Activated CD4-positive, alpha-beta T cell treated with anti-CD3 and anti-CD28 coated beads, Interleukin-2, amount 10 ng/mL, durations not matched to agents 7 days and 5 days (primary cell): ENCODE results near the gene EMC9. TPM values are rescaled to one million over a fixed set of nuclear protein-coding genes. Genes with fewer than 3 reads are reported as not detected.

Experiments
- microRNA-seq: library from miRNA; unstranded; fragments of <30 nt; microRNA quantifications from one replicate; pipeline ENCODE4 v1.2.0, GENCODE V29; 2021; ENCODE audit warnings: borderline microRNAs expressed, borderline replicate concordance
- total RNA-seq, 2 experiments: library from RNA; stranded (reverse); gene quantifications; one replicate each; pipeline ENCODE4 v1.2.3, GENCODE V29; 2021

Gene EMC9
- total RNA-seq, 2 experiments from 2014 or later, result 37.1 to 41.0 TPM

Small RNA genes within 50 kb of the gene (microRNA-seq; reads per million reads assigned to microRNA genes)
- 0.63 reads per million for gene MIR7703

Other genes starting within 250 kb of the EMC9 start
- 10 to 100 TPM; 28.8 to 31.3 TPM for gene DHRS4, start 187.8 kb downstream of the EMC9 start, total RNA-seq
- 10 to 100 TPM; 22.5 to 24.8 TPM for gene DHRS4L2, start 152.7 kb downstream of the EMC9 start, total RNA-seq
- gene CARMIL3, start 89.6 kb downstream of the EMC9 start, total RNA-seq, result 1 to 10 TPM in 1 of 2 experiments, under 1 TPM in 1; 0.83 to 1.1 TPM
- not detected for gene CPNE6, start 70.0 kb downstream of the EMC9 start, total RNA-seq
- 10 to 100 TPM; 57.4 to 60.3 TPM for gene PCK2, start 47.3 kb downstream of the EMC9 start, total RNA-seq
- 100 to 1,000 TPM; 106 to 116 TPM for gene DCAF11, start 26.8 kb downstream of the EMC9 start, total RNA-seq
- 1 to 10 TPM; 3.1 to 3.3 TPM for gene NRL, start 26.6 kb downstream of the EMC9 start, total RNA-seq
- gene FITM1, start 10.9 kb downstream of the EMC9 start, total RNA-seq, result 1 to 10 TPM; 1.9 to 2.0 TPM
- 100 to 1,000 TPM; 498 to 547 TPM for gene PSME1, start 5.4 kb downstream of the EMC9 start, total RNA-seq
- gene PSME2, start 5.0 kb upstream of the EMC9 start, total RNA-seq, result 100 to 1,000 TPM; 644 to 698 TPM
- gene RNF31, start 5.9 kb upstream of the EMC9 start, total RNA-seq, result 100 to 1,000 TPM; 147 to 160 TPM
- gene IRF9, start 19.7 kb upstream of the EMC9 start, total RNA-seq, result 100 to 1,000 TPM; 285 to 286 TPM
- gene REC8, start 30.5 kb upstream of the EMC9 start, total RNA-seq, result 10 to 100 TPM; 52.8 to 61.0 TPM
- gene IPO4, start 47.2 kb upstream of the EMC9 start, total RNA-seq, result 10 to 100 TPM; 45.3 to 48.7 TPM
- gene TM9SF1, start 53.9 kb upstream of the EMC9 start, total RNA-seq, result 10 to 100 TPM; 28.6 to 33.2 TPM
- gene TSSK4, start 64.1 kb upstream of the EMC9 start, total RNA-seq, result under 1 TPM; 0.52 to 0.60 TPM
- gene CHMP4A, start 71.9 kb upstream of the EMC9 start, total RNA-seq, result 10 to 100 TPM; 79.8 to 93.2 TPM
- gene MDP1, start 74.5 kb upstream of the EMC9 start, total RNA-seq, result 10 to 100 TPM; 10.1 to 10.7 TPM
- 100 to 1,000 TPM; 178 to 229 TPM for gene NEDD8, start 90.8 kb upstream of the EMC9 start, total RNA-seq
- 10 to 100 TPM; 72.0 to 74.5 TPM for gene GMPR2, start 91.3 kb upstream of the EMC9 start, total RNA-seq
- gene TINF2, start 101.0 kb upstream of the EMC9 start, total RNA-seq, result 100 to 1,000 TPM; 130 to 141 TPM
- 1 to 10 TPM; 6.5 TPM for gene TGM1, start 121.6 kb upstream of the EMC9 start, total RNA-seq
- 10 to 100 TPM; 54.8 to 55.0 TPM for gene RABGGTA, start 130.0 kb upstream of the EMC9 start, total RNA-seq
- gene DHRS1, start 158.2 kb upstream of the EMC9 start, total RNA-seq, result 10 to 100 TPM; 31.7 to 35.0 TPM
- 10 to 100 TPM; 30.8 to 35.2 TPM for gene NOP9, start 158.3 kb upstream of the EMC9 start, total RNA-seq
- 10 to 100 TPM; 28.7 to 30.9 TPM for gene CIDEB, start 166.4 kb upstream of the EMC9 start, total RNA-seq
- 10 to 100 TPM; 18.6 to 21.7 TPM for gene LTB4R2, start 168.5 kb upstream of the EMC9 start, total RNA-seq
- 10 to 100 TPM; 26.6 to 28.3 TPM for gene LTB4R, start 169.9 kb upstream of the EMC9 start, total RNA-seq
- 1 to 10 TPM; 4.1 to 5.3 TPM for gene ADCY4, start 193.5 kb upstream of the EMC9 start, total RNA-seq
- 10 to 100 TPM; 37.5 to 41.4 TPM for gene RIPK3, start 198.4 kb upstream of the EMC9 start, total RNA-seq
- not detected for gene NFATC4, start 226.6 kb upstream of the EMC9 start, total RNA-seq